ENCODE results near the gene SKI. TPM values are rescaled to one million over a fixed set of nuclear protein-coding genes. Genes with fewer than 3 reads are reported as not detected.

SKI gene
- total RNA-seq, 2 donors from 2014 or later: 16.5 to 42.7 TPM

DNA sequence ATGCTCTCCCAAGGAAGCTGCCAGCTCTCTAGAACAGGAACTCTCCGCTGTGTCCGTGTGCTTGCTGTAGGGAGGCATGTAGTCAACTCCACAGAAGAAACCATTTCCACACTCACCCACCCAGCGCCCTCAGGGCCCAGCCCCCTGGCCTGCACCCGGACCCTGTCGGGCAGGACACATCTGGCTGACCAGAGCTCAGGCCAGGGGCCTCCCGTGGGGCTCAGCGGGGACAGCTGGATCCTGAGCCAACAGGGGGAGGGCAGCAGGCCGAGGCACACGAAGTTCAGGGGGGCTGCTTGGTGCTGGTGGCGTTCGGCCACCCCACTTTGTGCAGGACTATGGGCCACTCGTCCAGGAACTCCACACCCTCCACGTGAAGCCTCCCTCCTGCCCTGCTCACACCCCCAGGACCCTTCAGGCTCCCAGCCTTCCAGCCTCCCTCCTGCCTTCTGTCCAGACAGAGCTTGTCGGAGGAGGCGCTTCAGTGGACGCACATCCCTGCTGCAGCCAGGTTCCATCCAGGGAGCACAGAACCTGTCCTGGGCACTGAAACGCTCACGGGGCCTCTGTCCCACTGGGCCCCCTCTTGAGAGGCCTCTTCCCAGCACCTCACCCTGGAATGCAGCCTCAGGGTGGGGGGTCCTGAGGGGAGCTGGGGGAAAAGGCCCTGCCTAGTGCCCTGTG is 18.6 kb upstream of the SKI start:
- DNase-seq (ENCODE audit: low spot score) (no peak), ATAC-seq (no peak)
- Mint-ChIP-seq H3K9me3 (no peaks in the 10 kb centered on the region), H3K4me3 (no peak overlapping the region), H3K36me3 (no peaks in the 10 kb centered on the region), H3K4me1 (ENCODE audit: low read depth in 2 of 2) (no peaks in the 10 kb centered on the region), H3K27ac (no peak overlapping the region), H3K27me3 (no peaks in the 10 kb centered on the region)

GRCh38 chr1:2210084-2210653 is 17.9 kb upstream of the SKI start:
- H3K4me1 Mint-ChIP-seq (ENCODE audit: low read depth in 2 of 2): no peaks in the 10 kb centered on the region
- no peak overlapping the region for H3K27ac Mint-ChIP-seq
- H3K36me3 Mint-ChIP-seq: no peaks in the 10 kb centered on the region
- no peaks in the 10 kb centered on the region for H3K9me3 Mint-ChIP-seq
- no peaks in the 10 kb centered on the region for H3K27me3 Mint-ChIP-seq
- ATAC-seq (no peak), DNase-seq (ENCODE audit: low spot score) (no peak)
- H3K4me3 Mint-ChIP-seq: no peak overlapping the region

DNA sequence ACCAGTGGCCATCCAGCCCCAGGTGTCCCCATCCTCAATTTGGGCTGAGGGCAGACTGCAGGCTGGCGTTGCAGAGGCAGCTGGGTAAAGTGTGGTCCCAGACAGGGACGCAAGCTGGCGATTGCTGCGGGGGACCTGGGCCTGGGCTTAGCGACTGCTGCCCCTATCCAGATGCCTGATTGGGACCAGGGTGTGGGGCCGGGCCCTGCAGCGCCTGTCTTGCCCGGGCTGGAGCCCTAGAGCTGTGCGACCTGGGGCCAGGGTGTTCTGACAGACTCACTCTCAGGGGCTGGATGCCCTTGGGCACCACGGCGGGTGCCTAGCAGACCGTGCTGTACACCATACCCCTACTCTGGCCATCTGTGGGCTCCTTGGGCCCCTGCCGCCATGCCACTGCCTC is 17.3 kb upstream of the SKI start:
- H3K4me1 Mint-ChIP-seq (ENCODE audit: low read depth in 2 of 2): no peaks in the 10 kb centered on the region
- ATAC-seq (no peak), DNase-seq (ENCODE audit: low spot score) (no peak)
- H3K27me3 Mint-ChIP-seq: no peaks in the 10 kb centered on the region
- H3K27ac Mint-ChIP-seq: no peak overlapping the region
- H3K36me3 Mint-ChIP-seq: no peaks in the 10 kb centered on the region
- no peaks in the 10 kb centered on the region for H3K9me3 Mint-ChIP-seq
- H3K4me3 Mint-ChIP-seq: no peak overlapping the region

- no peaks in the 10 kb centered on the region for H3K36me3 Mint-ChIP-seq
- no peak overlapping the region for H3K27ac Mint-ChIP-seq
- H3K4me3 Mint-ChIP-seq: no peak overlapping the region
- no peaks in the 10 kb centered on the region for H3K27me3 Mint-ChIP-seq
- ATAC-seq: no peak
- DNase-seq (ENCODE audit: low spot score): no peak
- H3K4me1 Mint-ChIP-seq (ENCODE audit: low read depth in 2 of 2): no peaks in the 10 kb centered on the region
- H3K9me3 Mint-ChIP-seq: no peaks in the 10 kb centered on the region
These were observed 15.9 kb upstream of the SKI start for GRCh38 chr1:2212274-2212531.

DNA sequence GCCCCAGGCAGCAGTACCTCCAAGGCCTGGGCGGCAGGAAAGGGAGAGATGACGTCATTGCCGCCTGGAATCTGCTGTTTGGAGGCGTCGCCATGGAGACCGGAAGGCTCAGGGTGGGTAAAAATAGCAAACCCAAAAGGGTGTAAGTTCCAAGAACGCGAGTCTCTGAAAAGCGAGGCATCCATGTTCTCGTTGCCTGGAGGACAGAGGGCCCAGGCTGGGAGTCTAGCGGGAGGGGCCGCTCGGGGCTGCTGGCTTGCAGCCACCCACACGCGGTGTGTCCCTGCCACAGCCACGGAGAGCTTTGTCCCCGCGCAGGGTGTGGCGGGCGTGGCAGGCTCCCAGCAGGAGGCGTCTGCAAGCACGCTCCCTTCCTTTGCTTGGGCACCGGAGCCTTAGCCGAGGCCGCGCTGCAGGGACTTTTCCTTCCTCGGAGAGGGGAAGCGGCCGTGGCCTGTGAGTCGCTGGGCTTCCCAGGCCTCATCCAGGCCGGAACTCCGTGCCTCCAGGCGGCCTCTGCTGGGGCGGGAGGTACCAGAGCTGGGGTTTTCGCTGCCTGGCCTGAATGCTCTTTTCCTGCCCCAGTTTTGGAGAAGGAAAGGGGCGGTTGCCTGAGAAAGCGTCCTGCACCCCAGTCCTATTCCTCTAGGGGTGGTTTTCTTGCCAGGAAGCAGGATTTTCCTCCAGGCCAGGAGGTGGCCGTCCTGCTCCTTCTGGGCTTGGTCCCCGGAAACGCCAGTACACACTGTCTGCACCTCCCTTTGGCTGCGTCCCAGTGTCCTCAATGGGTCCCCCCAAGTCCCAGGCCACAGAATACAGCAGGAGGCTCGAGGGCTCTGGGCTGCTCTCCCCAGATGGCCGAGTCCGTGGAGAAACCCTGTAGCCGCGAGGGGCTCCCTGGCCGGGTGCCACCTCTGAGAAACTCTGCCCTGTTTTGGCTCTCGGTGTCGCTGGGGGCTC is 15.3 kb upstream of the SKI start:
- DNase-seq (ENCODE audit: low spot score) (no peak), ATAC-seq (peak; percentile 52 to 61)
- Mint-ChIP-seq H3K36me3 (no peaks in the 10 kb centered on the region), H3K4me3 (no peak overlapping the region), H3K4me1 (ENCODE audit: low read depth in 2 of 2) (no peaks in the 10 kb centered on the region), H3K9me3 (no peaks in the 10 kb centered on the region), H3K27me3 (no peaks in the 10 kb centered on the region), H3K27ac (no peak overlapping the region)

GRCh38 chr1:2213576-2214505 is 14.3 kb upstream of the SKI start:
- H3K27ac Mint-ChIP-seq: no peak overlapping the region
- H3K36me3 Mint-ChIP-seq: no peaks in the 10 kb centered on the region
- H3K9me3 Mint-ChIP-seq: peaks cover 1% of the 10 kb centered on the region
- H3K4me1 Mint-ChIP-seq (ENCODE audit: low read depth in 2 of 2): peaks cover 0 to under 1% of the 10 kb centered on the region in 2 donors
- DNase-seq (ENCODE audit: low spot score) (no peak), ATAC-seq (no peak)
- no peak overlapping the region for H3K4me3 Mint-ChIP-seq
- peaks cover under 1 to 4% of the 10 kb centered on the region in 2 donors for H3K27me3 Mint-ChIP-seq

- Mint-ChIP-seq H3K4me3 (no peak overlapping the region), H3K27me3 (peaks cover 6 to 8% of the 10 kb centered on the region in 2 donors), H3K9me3 (peaks cover 4% of the 10 kb centered on the region), H3K36me3 (no peaks in the 10 kb centered on the region), H3K4me1 (ENCODE audit: low read depth in 2 of 2) (peaks cover 0 to 3% of the 10 kb centered on the region in 2 donors), H3K27ac (no peak overlapping the region)
- ATAC-seq: no peak
- DNase-seq (ENCODE audit: low spot score): no peak
These were observed 13.4 kb upstream of the SKI start for GRCh38 chr1:2214541-2215241.

DNA sequence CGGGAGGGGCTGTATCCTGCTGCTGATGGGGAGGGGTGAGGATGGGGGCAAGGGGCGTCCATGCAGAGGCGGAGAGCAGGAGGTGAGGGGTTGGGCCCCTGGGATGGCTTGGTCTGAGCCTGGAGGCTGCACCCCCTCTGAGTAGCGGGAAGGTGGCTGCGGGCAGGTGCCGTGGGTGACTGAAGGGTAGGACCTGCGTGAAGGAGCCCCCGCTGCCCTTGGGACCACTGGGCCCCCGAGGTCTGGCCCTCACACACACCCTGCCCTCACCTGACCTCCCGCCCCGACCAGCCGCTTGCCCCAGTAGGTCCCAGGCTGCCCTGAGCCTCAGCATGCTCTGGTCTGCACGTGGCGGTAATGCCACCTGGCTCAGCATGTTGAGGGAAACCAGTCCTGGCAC is 12.8 kb upstream of the SKI start:
- no peaks in the 10 kb centered on the region for H3K36me3 Mint-ChIP-seq
- H3K27me3 Mint-ChIP-seq: peaks cover 6 to 8% of the 10 kb centered on the region in 2 donors
- H3K4me3 Mint-ChIP-seq: no peak overlapping the region
- H3K9me3 Mint-ChIP-seq: peaks cover 4% of the 10 kb centered on the region
- no peak overlapping the region for H3K27ac Mint-ChIP-seq
- ATAC-seq: no peak
- no peak for DNase-seq (ENCODE audit: low spot score)
- H3K4me1 Mint-ChIP-seq (ENCODE audit: low read depth in 2 of 2): peaks cover 0 to 3% of the 10 kb centered on the region in 2 donors

DNA sequence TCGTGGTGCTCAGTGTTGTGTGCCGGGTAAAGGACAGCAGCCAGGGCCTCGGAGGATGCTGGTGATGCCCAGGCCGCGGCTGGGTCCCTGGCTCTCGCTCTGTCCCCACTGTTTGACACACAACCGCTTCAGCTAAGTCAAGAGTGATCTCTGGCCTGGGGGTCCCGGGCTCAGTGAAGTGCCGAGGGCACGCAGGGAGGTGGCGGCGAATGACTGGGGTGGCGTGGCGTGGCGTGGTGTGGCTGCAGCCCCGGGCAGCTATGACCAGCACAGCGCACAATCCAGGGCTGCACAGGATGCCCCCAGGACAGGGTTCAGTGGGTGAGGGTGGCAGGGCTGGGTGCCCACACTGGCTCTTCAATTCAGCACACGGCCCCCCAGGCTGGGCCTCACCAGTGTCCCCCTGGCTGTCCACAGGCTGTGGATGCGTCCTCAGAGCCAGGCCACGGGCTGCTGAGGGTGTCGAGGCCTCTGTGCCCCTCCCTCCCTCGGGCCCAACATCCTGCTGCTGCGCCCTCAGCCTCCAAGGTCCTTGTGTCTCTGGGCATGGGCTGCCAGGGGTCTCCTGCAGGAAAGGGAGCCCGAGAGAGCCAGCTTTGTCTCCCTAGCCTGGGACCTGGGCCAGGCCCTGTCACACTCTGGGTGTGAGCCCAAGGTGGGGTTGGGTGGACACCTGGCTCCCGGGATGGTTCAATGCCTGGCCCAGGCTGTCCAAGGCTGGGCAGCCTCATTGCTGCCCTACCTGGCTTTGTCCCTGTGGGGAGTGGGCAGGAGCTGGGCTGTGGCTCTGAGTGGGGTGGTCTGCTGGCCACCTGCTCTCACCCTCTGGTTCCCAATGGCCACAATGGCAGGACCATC is 12.0 kb upstream of the SKI start:
- no peak overlapping the region for H3K4me3 Mint-ChIP-seq
- peaks cover 6 to 8% of the 10 kb centered on the region in 2 donors for H3K27me3 Mint-ChIP-seq
- no peak for DNase-seq (ENCODE audit: low spot score)
- H3K36me3 Mint-ChIP-seq: no peaks in the 10 kb centered on the region
- peaks cover 4% of the 10 kb centered on the region for H3K9me3 Mint-ChIP-seq
- H3K27ac Mint-ChIP-seq: no peak overlapping the region
- H3K4me1 Mint-ChIP-seq (ENCODE audit: low read depth in 2 of 2): peaks cover 0 to 3% of the 10 kb centered on the region in 2 donors
- ATAC-seq: no peak

GRCh38 chr1:2216767-2217058 is 11.4 kb upstream of the SKI start:
- Mint-ChIP-seq H3K4me3 (no peak overlapping the region), H3K9me3 (peaks cover 4% of the 10 kb centered on the region), H3K27ac (no peak overlapping the region), H3K36me3 (no peaks in the 10 kb centered on the region), H3K27me3 (peaks cover 6 to 8% of the 10 kb centered on the region in 2 donors), H3K4me1 (ENCODE audit: low read depth in 2 of 2) (peaks cover 0 to 3% of the 10 kb centered on the region in 2 donors)
- DNase-seq (ENCODE audit: low spot score) (no peak), ATAC-seq (no peak)

DNA sequence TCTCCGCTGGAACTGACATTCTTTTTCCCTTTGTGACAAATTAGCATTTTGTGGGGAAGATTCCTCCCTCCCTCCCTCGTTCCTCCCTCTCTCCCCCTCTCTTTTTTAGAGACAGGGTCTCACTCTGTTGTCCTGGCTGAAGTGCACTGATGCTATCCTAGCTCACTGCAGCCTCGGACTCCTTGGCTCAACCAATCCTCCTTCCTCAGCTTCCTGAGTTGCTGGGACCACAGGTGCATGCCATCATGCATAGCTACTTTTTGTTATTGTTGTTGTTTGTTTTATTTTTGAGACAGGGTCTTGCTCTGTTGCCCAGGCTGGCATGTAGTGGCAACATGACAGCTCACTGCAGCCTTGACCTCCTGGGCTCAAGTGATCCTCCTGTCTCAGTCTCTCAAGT is 6.8 kb upstream of the SKI start:
- DNase-seq (ENCODE audit: low spot score) (no peak), ATAC-seq (no peak)
- peaks cover 0 to 3% of the 10 kb centered on the region in 2 donors for H3K4me1 Mint-ChIP-seq (ENCODE audit: low read depth in 2 of 2)
- H3K36me3 Mint-ChIP-seq: no peaks in the 10 kb centered on the region
- peaks cover 4% of the 10 kb centered on the region for H3K9me3 Mint-ChIP-seq
- H3K27me3 Mint-ChIP-seq: peaks cover 7 to 8% of the 10 kb centered on the region in 2 donors
- H3K4me3 Mint-ChIP-seq: no peak overlapping the region
- H3K27ac Mint-ChIP-seq: no peak overlapping the region

DNA sequence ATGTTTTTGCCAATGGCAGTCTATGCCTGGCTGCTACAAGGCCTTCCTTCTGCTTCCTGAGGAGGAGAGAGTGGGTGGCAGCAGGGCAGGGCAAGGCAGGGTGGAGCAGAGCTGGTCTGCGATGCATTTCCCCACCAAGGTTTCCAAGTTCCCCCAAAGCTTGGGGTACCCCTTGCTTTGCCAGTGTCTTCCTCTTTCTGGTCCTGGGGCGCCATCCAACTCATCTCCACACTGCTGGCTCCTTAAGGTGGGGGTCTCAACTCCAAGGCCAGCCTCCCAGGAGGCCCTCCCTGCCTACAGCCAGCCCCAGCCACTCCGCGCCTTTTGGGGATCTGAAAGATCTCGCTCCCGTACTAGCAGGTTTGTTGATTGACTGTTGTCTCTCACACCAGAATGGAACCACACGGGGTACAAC is 3.9 kb upstream of the SKI start:
- Mint-ChIP-seq H3K9me3 (no peaks in the 10 kb centered on the region), H3K27ac (no peak overlapping the region), H3K4me3 (no peak overlapping the region), H3K4me1 (ENCODE audit: low read depth in 2 of 2) (peaks cover 3% of the 10 kb centered on the region in 2 donors), H3K36me3 (no peaks in the 10 kb centered on the region), H3K27me3 (peaks cover under 1 to 4% of the 10 kb centered on the region in 2 donors)
- ATAC-seq (no peak), DNase-seq (ENCODE audit: low spot score) (no peak)

Measured in natural killer cell treated with Interleukin-12 subunit alpha and Interleukin-12 subunit beta and Interleukin-15 and Interleukin-18, amount 100 ng/mL, for 72 hours (primary cell).